Psoas muscle (tissue), 8 donors: ENCODE results near the gene LILRB1. TPM values are rescaled to one million over a fixed set of nuclear protein-coding genes. Genes with fewer than 3 reads are reported as not detected.
"Not testable (repeated sequence)": the region's sequence is repeated elsewhere in the genome, so short reads cannot be mapped to it uniquely, and the experiment has no call there.

Experiments used
- ATAC-seq, 4 donors: fragments of 200-7000 bp; cut with Tn5 transposase; one replicate each; pipeline ENCODE4 v1.9.1; 2020; ENCODE audit warnings: moderate library complexity in 3 of 4, mild to moderate bottlenecking in 2 of 4
- DNase-seq, 2 donors: peaks; one replicate each; pipeline ENCODE4 v3.0.0-alpha.2; 2020
- H3K27ac ChIP-seq: fragments of 200-600 bp; one replicate; pipeline ENCODE4 v1.8.0; 2022
- H3K27me3 ChIP-seq, 3 donors: fragments of 200-600 bp in 1 of 3; one replicate each; pipeline versions ENCODE4 v1.6.1 to v1.8.0; 2013 to 2022; ENCODE audit warnings: low read length in 2 of 3, mild to moderate bottlenecking in 2 of 3, moderate library complexity in 1 of 3; ENCODE audit not compliant: insufficient read depth in 3 of 3
- H3K36me3 ChIP-seq, 2 donors: fragments of 200-600 bp in 1 of 2; one replicate each; pipeline versions ENCODE4 v1.6.1 to v1.8.0; 2013 to 2022; ENCODE audit warnings: low read depth in 1 of 2, mild to moderate bottlenecking in 1 of 2, moderate library complexity in 1 of 2; ENCODE audit not compliant: insufficient read depth in 1 of 2
- H3K4me1 ChIP-seq: fragments of 200-600 bp; one replicate; pipeline ENCODE4 v1.8.0; 2022
- H3K4me3 ChIP-seq: fragments of 200-600 bp; one replicate; pipeline ENCODE4 v1.8.0; 2022; ENCODE audit warnings: mild to moderate bottlenecking
- H3K9me3 ChIP-seq: fragments of 200-600 bp; one replicate; pipeline ENCODE4 v1.8.0; 2022
- WGBS, 3 donors: extraction: QIAGEN DNeasy Blood & Tissue Kit; methylation state at CpG; one replicate each; pipeline versions ENCODE4 v1.1.6 to v1.1.7; 2013; 5-methylcytosine and 5-hydroxymethylcytosine counted together
- intact Hi-C, 2 donors: fragments of 100-400 bp; cut with DNase I; formaldehyde crosslinking; loops; one replicate each; pipeline versions ENCODE4 v1.11.0 to v1.14.2; 2022
- polyA plus RNA-seq, 3 donors: library from polyadenylated mRNA; stranded (reverse); fragments of 200-250 nt; gene quantifications; one replicate each; pipeline ENCODE4 v1.2.3, GENCODE V29; 2013
- total RNA-seq, 4 donors: library from RNA; stranded (reverse); fragmentation: NEBNext Ultra II Directional in 2 of 4; extraction: Animal tissue kit (Norgen Biotek cat#: 25700) in 2 of 4; gene quantifications; one replicate each; pipeline versions ENCODE4 v1.2.1 to v1.2.4, GENCODE V29; 2021 to 2023
- TF ChIP-seq, protein P1 (sequence below): fragments of 200-600 bp; IDR thresholded peaks from one replicate; pipeline ENCODE4 v1.8.0; 2022; ENCODE audit warnings: antibody characterized with exemption
- donor health status: healthy with polysubstance abuse.
- donor health status: DM: no; HTN: no; CAD: no; lungs with moderate emphysema.
- donor health status: Bipolar disorder and iron deficiency.
- donor health status: healthy.
- donor health status: DM: yes; HTN: yes; CAD: no.
- donor health status: DM: no; HTN: no; CAD: no.
- donor health status: DM: no; HTN: no; CAD: no.
- donor health status: DM: yes; HTN: yes; CAD: no.

The LILRB1 gene
- total and polyA plus RNA-seq, 7 donors: 0.17 to 2.0 (median 0.95) TPM

DNA sequence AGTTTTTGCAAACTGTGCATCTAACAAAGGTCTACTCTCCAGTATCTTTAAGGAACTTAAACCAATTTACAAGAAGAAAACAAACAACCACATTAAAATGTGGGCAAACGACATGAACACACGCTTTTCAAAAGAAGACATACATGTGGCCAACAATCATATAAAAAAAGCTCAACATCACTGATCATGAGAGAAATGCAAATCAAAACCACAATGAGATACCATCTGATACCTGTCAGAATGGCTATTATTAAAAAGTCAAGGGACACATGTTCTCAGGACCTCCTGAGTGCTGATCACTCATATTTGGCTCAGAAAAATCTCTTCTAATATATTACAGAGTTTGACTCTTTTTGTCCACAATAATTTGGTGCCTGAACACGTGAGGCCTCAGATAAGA is 14.2 kb upstream of the LILRB1 start:
- no peak for DNase-seq
- Histone ChIP-seq H3K27ac (no peak overlapping the region), H3K9me3 (no peaks in the 10 kb centered on the region), H3K4me1 (no peaks in the 10 kb centered on the region), H3K27me3 (no peaks in the 10 kb centered on the region), H3K4me3 (no peak overlapping the region), H3K36me3 (no peaks in the 10 kb centered on the region)
- intact Hi-C loops: no loop called here
- no peak for ATAC-seq
- 56 to 68% (median 58%) methylated on average over 3 of the region's 3 CpGs for WGBS, 3 donors
- TF ChIP-seq, protein P1, sequence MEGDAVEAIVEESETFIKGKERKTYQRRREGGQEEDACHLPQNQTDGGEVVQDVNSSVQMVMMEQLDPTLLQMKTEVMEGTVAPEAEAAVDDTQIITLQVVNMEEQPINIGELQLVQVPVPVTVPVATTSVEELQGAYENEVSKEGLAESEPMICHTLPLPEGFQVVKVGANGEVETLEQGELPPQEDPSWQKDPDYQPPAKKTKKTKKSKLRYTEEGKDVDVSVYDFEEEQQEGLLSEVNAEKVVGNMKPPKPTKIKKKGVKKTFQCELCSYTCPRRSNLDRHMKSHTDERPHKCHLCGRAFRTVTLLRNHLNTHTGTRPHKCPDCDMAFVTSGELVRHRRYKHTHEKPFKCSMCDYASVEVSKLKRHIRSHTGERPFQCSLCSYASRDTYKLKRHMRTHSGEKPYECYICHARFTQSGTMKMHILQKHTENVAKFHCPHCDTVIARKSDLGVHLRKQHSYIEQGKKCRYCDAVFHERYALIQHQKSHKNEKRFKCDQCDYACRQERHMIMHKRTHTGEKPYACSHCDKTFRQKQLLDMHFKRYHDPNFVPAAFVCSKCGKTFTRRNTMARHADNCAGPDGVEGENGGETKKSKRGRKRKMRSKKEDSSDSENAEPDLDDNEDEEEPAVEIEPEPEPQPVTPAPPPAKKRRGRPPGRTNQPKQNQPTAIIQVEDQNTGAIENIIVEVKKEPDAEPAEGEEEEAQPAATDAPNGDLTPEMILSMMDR: no peak

DNA sequence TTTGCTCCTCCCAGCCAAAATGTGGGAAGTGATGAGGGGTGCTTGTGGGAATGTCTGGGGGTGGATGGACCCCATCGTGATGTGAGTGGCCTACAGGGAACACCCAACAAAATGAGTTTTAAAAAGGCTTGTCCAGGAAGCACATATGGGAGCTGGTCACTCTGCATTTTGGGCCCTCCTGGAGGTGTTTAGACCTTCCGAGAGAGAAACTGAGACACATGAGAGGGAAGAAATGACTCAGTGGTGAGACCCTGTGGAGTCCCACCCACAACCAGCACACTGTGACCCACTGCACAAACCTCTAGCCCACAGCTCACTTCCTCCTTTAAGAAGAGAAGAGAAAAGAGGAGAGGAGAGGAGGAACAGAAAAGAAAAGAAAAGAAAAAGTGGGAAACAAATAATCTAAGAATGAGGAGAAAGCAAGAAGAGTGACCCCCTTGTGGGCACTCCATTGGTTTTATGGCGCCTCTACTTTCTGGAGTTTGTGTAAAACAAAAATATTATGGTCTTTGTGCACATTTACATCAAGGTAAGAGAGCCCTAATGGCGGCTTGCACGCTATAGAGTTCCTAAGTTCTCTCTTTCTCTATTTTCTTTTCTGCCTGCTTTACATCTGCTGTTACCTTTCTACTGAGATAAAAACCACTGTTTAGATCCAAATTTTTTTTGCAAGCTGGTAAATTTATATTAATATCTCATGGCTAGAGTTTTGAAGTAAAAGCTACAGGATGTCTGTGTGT is 13.3 kb upstream of the LILRB1 start:
- Histone ChIP-seq H3K4me1 (no peaks in the 10 kb centered on the region), H3K27me3 (no peaks in the 10 kb centered on the region), H3K27ac (no peak overlapping the region), H3K9me3 (no peaks in the 10 kb centered on the region), H3K36me3 (no peaks in the 10 kb centered on the region), H3K4me3 (no peak overlapping the region)
- TF ChIP-seq, protein P1: no peak
- intact Hi-C loops: no loop called here
- ATAC-seq (no peak), DNase-seq (no peak)
- 49 to 71% (median 58%) methylated on average over 5 of the region's 5 CpGs for WGBS, 3 donors

DNA sequence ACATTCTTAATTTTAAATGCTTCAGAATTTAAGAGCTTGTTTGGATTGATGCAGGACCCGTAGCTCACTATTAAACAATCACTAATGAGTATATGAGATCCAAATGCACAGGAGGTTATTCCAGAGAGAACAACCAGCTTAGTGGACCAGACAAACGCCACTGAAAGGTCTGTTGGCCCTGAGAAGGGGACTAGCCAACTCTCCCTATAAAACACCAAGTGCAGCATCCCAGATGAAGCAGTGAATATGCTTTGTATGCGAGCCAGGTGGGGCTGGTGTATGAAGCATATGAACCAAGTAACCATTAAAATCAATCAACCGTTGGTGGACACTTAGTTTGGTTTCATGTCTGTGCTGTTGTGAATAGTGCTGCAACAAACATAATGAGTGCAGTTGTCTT is 9.8 kb upstream of the LILRB1 start:
- Histone ChIP-seq H3K27me3 (no peaks in the 10 kb centered on the region), H3K27ac (no peak overlapping the region), H3K9me3 (no peaks in the 10 kb centered on the region), H3K4me1 (no peaks in the 10 kb centered on the region), H3K4me3 (no peak overlapping the region), H3K36me3 (no peaks in the 10 kb centered on the region)
- WGBS, 3 donors: 59 to 70% (median 63%) methylated on average over 4 of the region's 4 CpGs
- DNase-seq (no peak), ATAC-seq (no peak)
- TF ChIP-seq, protein P1: no peak
- intact Hi-C loops: no loop called here

DNA sequence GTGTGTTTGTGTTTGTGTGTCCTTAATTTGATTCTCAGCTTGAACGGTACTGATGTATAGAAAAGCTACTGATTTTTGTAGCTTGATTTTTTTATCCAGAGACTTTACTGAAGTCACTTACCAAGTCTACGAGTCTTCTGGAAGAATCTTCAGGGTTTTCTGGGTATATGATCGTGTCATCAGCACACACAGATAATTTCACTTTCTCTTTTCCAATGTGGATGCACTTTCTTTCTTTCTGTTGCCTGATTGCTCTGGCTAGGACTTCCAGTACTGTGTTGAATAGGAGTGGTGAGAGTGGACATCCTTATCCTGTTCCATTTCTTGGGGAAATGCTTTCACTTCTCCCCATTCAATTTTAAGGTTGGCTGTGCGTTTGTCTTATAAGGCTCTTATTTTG is 7.9 kb upstream of the LILRB1 start:
- intact Hi-C loops: no loop called here
- peaks cover 0 to 2% (median 0%) of the 10 kb centered on the region in 3 donors for H3K27me3 ChIP-seq
- DNase-seq (no peak), ATAC-seq (no peak)
- TF ChIP-seq, protein P1: no peak
- no peak overlapping the region for H3K4me3 ChIP-seq
- no peaks in the 10 kb centered on the region for H3K4me1 ChIP-seq
- H3K9me3 ChIP-seq: no peaks in the 10 kb centered on the region
- no peak overlapping the region for H3K27ac ChIP-seq
- 59 to 74% (median 67%) methylated on average over 4 of the region's 4 CpGs for WGBS, 3 donors
- no peaks in the 10 kb centered on the region for H3K36me3 ChIP-seq

DNA sequence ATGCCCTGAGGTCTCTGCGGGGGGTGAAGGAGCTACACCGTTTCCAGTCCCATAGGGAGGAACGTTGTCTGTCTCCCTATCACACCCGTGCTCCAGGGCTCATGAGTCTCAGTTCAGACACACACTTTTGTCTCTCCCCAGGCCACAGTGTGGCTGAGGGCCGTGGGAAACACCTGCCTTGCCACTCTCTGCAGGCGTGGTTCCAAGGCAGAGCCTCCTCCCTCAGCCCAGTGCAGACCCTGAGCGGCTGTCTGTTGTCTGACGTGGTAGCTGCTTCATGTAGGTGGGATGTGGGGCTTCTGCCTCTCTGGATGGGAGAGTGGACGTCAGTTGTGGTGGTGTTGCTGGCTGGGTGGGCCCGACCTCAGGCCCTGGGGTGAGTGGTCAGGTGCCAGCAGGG is 6.0 kb upstream of the LILRB1 start:
- H3K27me3 ChIP-seq, H3K9me3 ChIP-seq, intact Hi-C loops, H3K27ac ChIP-seq, H3K4me1 ChIP-seq, H3K4me3 ChIP-seq, H3K36me3 ChIP-seq, DNase-seq, ATAC-seq: not testable (repeated sequence)
- 60 to 75% (median 65%) methylated on average over 8 to 10 of the region's 10 CpGs for WGBS, 3 donors

DNA sequence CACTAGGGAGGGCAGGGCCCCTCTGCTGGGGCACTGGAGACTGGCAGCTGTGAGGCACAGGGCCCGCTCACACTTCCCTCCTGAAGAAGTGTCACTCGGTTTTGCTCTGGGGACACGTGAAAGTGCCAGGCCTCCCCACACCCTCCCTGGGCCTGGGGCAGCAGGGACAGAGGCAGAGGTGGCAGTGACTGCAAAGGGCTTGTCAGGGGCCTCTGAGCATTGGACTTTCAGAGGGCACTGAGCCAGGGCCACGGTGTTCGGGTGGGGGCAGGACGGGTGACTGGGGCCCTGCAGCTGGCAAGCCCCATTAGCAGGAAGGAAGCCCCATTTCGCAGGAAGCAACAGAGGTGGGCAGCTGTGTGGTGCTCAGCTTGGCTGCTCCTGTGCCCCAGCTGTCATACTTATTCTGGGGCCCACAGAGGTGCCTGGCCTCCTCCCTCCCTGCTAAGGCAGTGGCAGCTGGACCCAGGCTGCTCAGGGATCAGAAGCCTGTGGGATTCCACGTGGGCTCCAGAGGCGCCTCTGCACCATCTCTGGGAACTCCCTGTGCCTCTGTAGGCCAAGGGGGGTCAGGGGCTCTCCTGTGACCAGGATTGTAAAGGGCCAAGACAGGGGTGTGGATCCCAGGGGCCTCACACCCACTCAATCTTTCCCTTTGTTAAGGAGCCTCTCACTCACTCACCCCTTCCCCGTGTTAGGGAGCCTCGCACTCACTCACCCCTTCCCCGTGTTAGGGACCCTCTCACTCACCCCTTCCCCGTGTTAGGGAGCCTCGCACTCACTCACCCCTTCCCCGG is 5.2 kb upstream of the LILRB1 start:
- intact Hi-C loops, H3K36me3 ChIP-seq, ATAC-seq, H3K27ac ChIP-seq, H3K4me1 ChIP-seq, H3K4me3 ChIP-seq, H3K27me3 ChIP-seq, H3K9me3 ChIP-seq, DNase-seq: not testable (repeated sequence)
- 45 to 68% (median 57%) methylated on average over 10 to 12 of the region's 15 CpGs for WGBS, 3 donors
